T-helper 1 cell (primary cell): ENCODE results near the gene CSRP3.
"Not testable (repeated sequence)": the region's sequence is repeated elsewhere in the genome, so short reads cannot be mapped to it uniquely, and the experiment has no call there.

Experiments
- DNase-seq, 5 donors: peaks; one replicate each; pipeline ENCODE4 v3.0.0-alpha.2; 2012 to 2020

The CSRP3 gene

GRCh38 chr11:19185036-19185435 is 16.7 kb downstream of the CSRP3 start:
- no peak for DNase-seq

GRCh38 chr11:19183646-19184045 is 18.1 kb downstream of the CSRP3 start:
- DNase-seq: no peak

- no peak for DNase-seq
These were observed 20.1 kb downstream of the CSRP3 start for GRCh38 chr11:19181531-19182261.

GRCh38 chr11:19176629-19177186 is 25.1 kb downstream of the CSRP3 start:
- DNase-seq: no peak

GRCh38 chr11:19173964-19174638 is 27.7 kb downstream of the CSRP3 start:
- no peak for DNase-seq

- no peak for DNase-seq
These were observed 28.6 kb downstream of the CSRP3 start for GRCh38 chr11:19173004-19173689.

- DNase-seq: no peak
These were observed 33.7 kb downstream of the CSRP3 start for GRCh38 chr11:19168090-19168489.

GRCh38 chr11:19164881-19165280 is 36.9 kb downstream of the CSRP3 start:
- no peak for DNase-seq

GRCh38 chr11:19164230-19164855 is 37.4 kb downstream of the CSRP3 start:
- no peak for DNase-seq

GRCh38 chr11:19163617-19164016 is 38.2 kb downstream of the CSRP3 start:
- DNase-seq: no peak

GRCh38 chr11:19162951-19163505 is 38.8 kb downstream of the CSRP3 start:
- no peak for DNase-seq

- DNase-seq: no peak
These were observed 40.1 kb downstream of the CSRP3 start for GRCh38 chr11:19161651-19162050.

- DNase-seq: no peak
These were observed 40.9 kb downstream of the CSRP3 start for GRCh38 chr11:19160847-19161246.

GRCh38 chr11:19156892-19157291 is 44.9 kb downstream of the CSRP3 start:
- no peak for DNase-seq

GRCh38 chr11:19145319-19145718 is 56.5 kb downstream of the CSRP3 start:
- no peak for DNase-seq

GRCh38 chr11:19136884-19137283 is 64.9 kb downstream of the CSRP3 start:
- DNase-seq: not testable (repeated sequence)

- no peak for DNase-seq
These were observed 67.8 kb downstream of the CSRP3 start for GRCh38 chr11:19134004-19134403.
